Measurements from ENCODE around the gene LCK. TPM values are rescaled to one million over a fixed set of nuclear protein-coding genes. Genes with fewer than 3 reads are reported as not detected.

LCK gene
- total and polyA plus RNA-seq, 10 of the 15 experiments (the other 5 are each of a cell fraction or from before 2014, with no cell fraction given), result 31.5 to 173 (median 119) TPM

DNA sequence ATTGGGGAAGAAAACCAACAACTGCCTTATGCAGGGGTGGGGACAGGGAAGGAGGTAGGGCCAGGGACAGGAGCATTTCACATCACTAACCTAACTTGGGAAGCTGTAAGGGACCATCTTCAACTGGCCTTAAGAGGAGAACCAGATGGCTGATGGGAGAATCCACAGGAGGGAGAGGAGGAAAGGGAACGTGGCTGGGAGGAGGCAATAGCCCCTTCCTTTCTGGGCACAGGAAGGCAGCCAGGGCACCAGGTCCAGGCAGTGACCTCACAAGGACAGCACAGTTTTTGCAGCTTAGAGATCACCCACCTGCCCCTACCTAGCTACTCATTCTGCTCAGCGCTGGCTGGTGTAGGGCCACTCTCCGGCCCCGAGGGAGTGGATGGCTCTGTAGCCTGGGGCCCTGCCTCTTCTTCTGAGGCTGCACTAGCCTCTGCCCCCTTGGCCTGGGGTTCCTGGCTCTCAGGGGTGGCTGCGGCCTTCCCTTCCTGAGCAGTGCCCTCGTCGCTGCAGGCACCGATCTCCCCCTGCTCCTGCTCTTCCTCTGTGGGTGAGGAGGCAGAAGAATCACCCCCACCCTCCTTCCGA, 83.3 kb downstream of the LCK start (continued):
- TF ChIP-seq, protein P1, sequence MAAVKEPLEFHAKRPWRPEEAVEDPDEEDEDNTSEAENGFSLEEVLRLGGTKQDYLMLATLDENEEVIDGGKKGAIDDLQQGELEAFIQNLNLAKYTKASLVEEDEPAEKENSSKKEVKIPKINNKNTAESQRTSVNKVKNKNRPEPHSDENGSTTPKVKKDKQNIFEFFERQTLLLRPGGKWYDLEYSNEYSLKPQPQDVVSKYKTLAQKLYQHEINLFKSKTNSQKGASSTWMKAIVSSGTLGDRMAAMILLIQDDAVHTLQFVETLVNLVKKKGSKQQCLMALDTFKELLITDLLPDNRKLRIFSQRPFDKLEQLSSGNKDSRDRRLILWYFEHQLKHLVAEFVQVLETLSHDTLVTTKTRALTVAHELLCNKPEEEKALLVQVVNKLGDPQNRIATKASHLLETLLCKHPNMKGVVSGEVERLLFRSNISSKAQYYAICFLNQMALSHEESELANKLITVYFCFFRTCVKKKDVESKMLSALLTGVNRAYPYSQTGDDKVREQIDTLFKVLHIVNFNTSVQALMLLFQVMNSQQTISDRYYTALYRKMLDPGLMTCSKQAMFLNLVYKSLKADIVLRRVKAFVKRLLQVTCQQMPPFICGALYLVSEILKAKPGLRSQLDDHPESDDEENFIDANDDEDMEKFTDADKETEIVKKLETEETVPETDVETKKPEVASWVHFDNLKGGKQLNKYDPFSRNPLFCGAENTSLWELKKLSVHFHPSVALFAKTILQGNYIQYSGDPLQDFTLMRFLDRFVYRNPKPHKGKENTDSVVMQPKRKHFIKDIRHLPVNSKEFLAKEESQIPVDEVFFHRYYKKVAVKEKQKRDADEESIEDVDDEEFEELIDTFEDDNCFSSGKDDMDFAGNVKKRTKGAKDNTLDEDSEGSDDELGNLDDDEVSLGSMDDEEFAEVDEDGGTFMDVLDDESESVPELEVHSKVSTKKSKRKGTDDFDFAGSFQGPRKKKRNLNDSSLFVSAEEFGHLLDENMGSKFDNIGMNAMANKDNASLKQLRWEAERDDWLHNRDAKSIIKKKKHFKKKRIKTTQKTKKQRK (IDR thresholded peaks at IDR 0.05; ENCODE audit: low read depth, low read length), result no peak
- no peak for TF ChIP-seq NFIC (IDR thresholded peaks at IDR 0.05; ENCODE audit: low read depth, low read length)
- peak; percentile 49 for TF ChIP-seq POLR2A (IDR thresholded peaks at IDR 0.05; ENCODE audit: low read depth, low read length)
- TF ChIP-seq MTA3 (IDR thresholded peaks at IDR 0.05; ENCODE audit: borderline replicate concordance, low read length), result peak; percentile 79; the same call in 1 of the 2 replicates
- no peak for TF ChIP-seq BMI1 (IDR thresholded peaks at IDR 0.05; ENCODE audit: borderline replicate concordance)
- no peak for TF ChIP-seq SMARCA5 (IDR thresholded peaks at IDR 0.05)
- TF ChIP-seq TCF7 (IDR thresholded peaks at IDR 0.05; ENCODE audit: borderline replicate concordance), result no peak
- no peak for TF ChIP-seq TCF12 (IDR thresholded peaks at IDR 0.05; ENCODE audit: low read depth, low read length)
- no peak for TF ChIP-seq CREM (IDR thresholded peaks at IDR 0.05; ENCODE audit: low read depth)
- TF ChIP-seq PAX5 (IDR thresholded peaks at IDR 0.05; ENCODE audit: borderline replicate concordance, low read depth, low read length), result no peak
- no peak for TF ChIP-seq ZNF274 (IDR thresholded peaks at IDR 0.05; ENCODE audit: insufficient read depth, insufficient read length)
- TF ChIP-seq ZBTB4 (CRISPR knock-in tag; IDR thresholded peaks at IDR 0.05), result no peak
